GM12878 (cell line): ENCODE data around the gene C4orf17. TPM values are rescaled to one million over a fixed set of nuclear protein-coding genes. Genes with fewer than 3 reads are reported as not detected.

ENCODE experiments used
- ATAC-seq: fragments of 200-7000 bp; cut with Tn5 transposase; 3 replicates; pipeline ENCODE4 v1.9.1; 2020; ENCODE audit warnings: mild to moderate bottlenecking, moderate library complexity
- BruUV-seq: library from RNA; stranded (reverse); fragments of 400-500 nt; replicated peaks from 2 replicates; lab custom pipeline; 2021; lab: Mats Ljungman, UMichigan
- CTCF ChIA-PET: fragments of 300-600 bp; sonication (Branson Sonifier 250); formaldehyde crosslinking; extraction: SDS; loops from one replicate; lab custom pipeline; 2021; ENCODE audit warnings: inconsistent platforms; lab: Yijun Ruan, JAX
- POLR2A ChIA-PET: fragments of 350-600 bp; formaldehyde crosslinking; extraction: SDS; loops from one replicate; lab custom pipeline; 2021; ENCODE audit warnings: inconsistent platforms; lab: Charles Lee
- RAD21 ChIA-PET: fragments of 300-600 bp; sonication (Branson Sonifier 250); formaldehyde crosslinking; loops from one replicate; lab custom pipeline; 2023; ENCODE audit warnings: antibody characterized with exemption; ENCODE audit not compliant: unreplicated experiment; lab: Charles Lee
- SMC1A ChIA-PET: fragments of 300-600 bp; sonication (Branson Sonifier 250); formaldehyde crosslinking; loops from one replicate; lab custom pipeline; 2023; ENCODE audit not compliant: unreplicated experiment, uncharacterized antibody; lab: Charles Lee
- DNase-seq: peaks from one replicate; pipeline ENCODE4 v3.0.0-alpha.2; 2011; ENCODE audit warnings: low read depth, low spot score
- FAIRE-seq: peaks from 3 replicates; lab custom pipeline; 2011; peaks lifted over from hg19 to GRCh38; lab: Jason Lieb, UNC
- H2AFZ ChIP-seq: 2 replicates; pipeline ENCODE4 v1.6.0; 2011; ENCODE audit warnings: low read depth, low read length, control low read depth; ENCODE audit not compliant: control insufficient read depth
- H3K27ac ChIP-seq: 2 replicates; pipeline ENCODE4 v1.5.1; 2011; ENCODE audit warnings: control low read depth; ENCODE audit not compliant: control insufficient read depth, insufficient read depth
- H3K27me3 ChIP-seq, 2 experiments: replicated peaks in 1 of 2; 2 replicates each; pipeline versions ENCODE4 v1.6.0 to v1.6.1; 2011; ENCODE audit warnings: low read length in 1 of 2; ENCODE audit not compliant: control insufficient read depth in 2 of 2, insufficient read depth in 2 of 2
- H3K36me3 ChIP-seq, 2 experiments: 2 replicates each; pipeline ENCODE4 v1.5.1; 2011; ENCODE audit warnings: low read length in 1 of 2; ENCODE audit not compliant: control insufficient read depth in 2 of 2, insufficient read depth in 2 of 2
- H3K4me1 ChIP-seq: 2 replicates; pipeline ENCODE4 v1.6.1; 2011; ENCODE audit warnings: mild to moderate bottlenecking, low read length, moderate library complexity, mixed read lengths; ENCODE audit not compliant: control insufficient read depth, insufficient read depth
- H3K4me2 ChIP-seq: 2 replicates; pipeline ENCODE4 v1.6.0; 2011; ENCODE audit warnings: control low read depth; ENCODE audit not compliant: control insufficient read depth, insufficient read depth
- H3K4me3 ChIP-seq: fragments of 200-600 bp; sonication (generic); 2 replicates; pipeline ENCODE4 v1.5.1; 2016
- H3K79me2 ChIP-seq: 2 replicates; pipeline ENCODE4 v1.6.0; 2011; ENCODE audit warnings: low read length; ENCODE audit not compliant: control insufficient read depth, insufficient read depth
- H3K9ac ChIP-seq: 2 replicates; pipeline ENCODE4 v1.8.0; 2011; ENCODE audit warnings: low read length, control low read depth, mixed read lengths; ENCODE audit not compliant: control insufficient read depth, insufficient read depth
- H3K9me3 ChIP-seq: replicated peaks from 3 replicates; pipeline ENCODE4 v1.5.1; 2011; ENCODE audit warnings: mild to moderate bottlenecking, low read length; ENCODE audit not compliant: control insufficient read depth, insufficient read depth
- H4K20me1 ChIP-seq: 2 replicates; pipeline ENCODE4 v1.6.0; 2011; ENCODE audit not compliant: control insufficient read depth, insufficient read depth
- EGR1 ChIP-seq, 2 experiments: IDR thresholded peaks; 1 replicate in 1 of 2; 2 replicates in 1 of 2; pipeline ENCODE4 v1.6.1; 2011 to 2012; ENCODE audit warnings: low read depth in 2 of 2, low read length in 2 of 2, borderline replicate concordance in 1 of 2, mild to moderate bottlenecking in 1 of 2, moderate library complexity in 1 of 2
- MEF2A ChIP-seq: IDR thresholded peaks from 2 replicates; pipeline ENCODE4 v1.6.1; 2011; ENCODE audit warnings: low read depth, mild to moderate bottlenecking, low read length, moderate library complexity; ENCODE audit not compliant: insufficient read depth
- NFYA ChIP-seq: IDR thresholded peaks from 2 replicates; pipeline ENCODE4 v1.6.1; 2011; ENCODE audit warnings: low read depth, mild to moderate bottlenecking, low read length, improper control_type of control experiment, borderline replicate concordance
- PAX8 ChIP-seq: fragments of 450-650 bp; IDR thresholded peaks from 2 replicates; pipeline ENCODE4 v1.6.1; 2017; ENCODE audit warnings: mild to moderate bottlenecking, moderate library complexity
- RCOR1 ChIP-seq: conservative IDR thresholded peaks from 2 replicates; pipeline ENCODE4 v1.6.1; 2012; ENCODE audit warnings: low read depth, low read length, improper control_type of control experiment
- WGBS: methylation state at CpG from one replicate; pipeline ENCODE4 v1.1.6; 2016; ENCODE audit warnings: low lambda C conversion rate; ENCODE audit not compliant: insufficient replicate concordance, insufficient coverage; ENCODE audit errors: missing lambda C conversion rate; 5-methylcytosine and 5-hydroxymethylcytosine counted together
- in situ Hi-C: fragments of 300-500 bp; cut with MboI; formaldehyde crosslinking; loops from 9 replicates; pipeline ENCODE4 v1.14.3; 2018; ENCODE audit warnings: mixed read lengths
- intact Hi-C: fragments of 100-400 bp; cut with micrococcal nuclease; formaldehyde crosslinking; loops from one replicate; pipeline ENCODE4 v1.14.2; 2022; ENCODE audit not compliant: unreplicated experiment
- polyA plus RNA-seq, 11 experiments: library from polyadenylated mRNA; depleted of rRNA in 4 of 11; unstranded in 6 of 11; stranded (reverse) in 5 of 11; fragments of >200 nt; fragmentation: Nextera tagmentation in 4 of 11; fragmentation: Illumina TruSeq in 1 of 11; extraction: Ambion mirVana in 4 of 11; extraction: Trizol in 1 of 11; gene quantifications; 1 replicate in 1 of 11; 2 replicates in 10 of 11; pipeline versions ENCODE4 v1.2.1 to v1.2.3, GENCODE V29; 2011 to 2016; ENCODE audit warnings: inconsistent platforms in 2 of 11, missing spikeins in 2 of 11, low read depth in 1 of 11
- total RNA-seq, 4 experiments: library from RNA; depleted of rRNA in 3 of 4; stranded (reverse); fragments of >200 nt in 3 of 4; fragmentation: Illumina TruSeq in 1 of 4; extraction: Trizol in 1 of 4; gene quantifications; 2 replicates each; pipeline versions ENCODE4 v1.2.1 to v1.2.3, GENCODE V29; 2013 to 2021
- TF ChIP-seq, protein P1 (sequence below): fragments of 450-650 bp; IDR thresholded peaks from 2 replicates; pipeline ENCODE4 v1.6.1; 2017; ENCODE audit warnings: low read depth, mild to moderate bottlenecking, moderate library complexity
- TF ChIP-seq, protein P2 (sequence below): fragments of 450-650 bp; formaldehyde crosslinking; IDR thresholded peaks from 2 replicates; pipeline ENCODE4 v1.4.0; 2020; ENCODE audit warnings: mild to moderate bottlenecking, moderate library complexity

C4orf17 gene
- total and polyA plus RNA-seq, 10 of the 15 experiments (the other 5 are each of a cell fraction or from before 2014, with no cell fraction given), result not detected

DNA sequence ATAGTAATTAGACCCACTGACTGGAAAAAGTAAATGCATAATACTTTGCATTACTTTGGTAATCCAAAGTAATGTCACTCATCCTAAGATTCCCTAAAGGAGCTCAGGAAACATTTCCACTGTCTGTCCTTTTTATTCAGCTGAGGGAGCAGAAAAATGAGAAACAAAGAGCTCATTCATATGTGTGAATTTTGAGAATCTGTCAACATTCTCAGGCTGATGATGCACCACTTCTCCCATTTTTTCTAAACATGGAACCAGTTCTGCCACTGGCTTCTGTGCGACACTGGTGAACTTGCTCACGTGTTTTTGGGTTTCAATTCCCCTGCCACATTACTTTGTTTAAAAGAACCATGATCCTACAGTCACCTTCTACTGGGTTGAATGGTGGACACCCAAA is 47.3 kb upstream of the C4orf17 start:
- Histone ChIP-seq H3K4me1 (no peaks in the 10 kb centered on the region), H3K79me2 (no peaks in the 10 kb centered on the region), H3K36me3 (no peaks in the 10 kb centered on the region), H3K27ac (no peak overlapping the region), H4K20me1 (no peaks in the 10 kb centered on the region), H3K4me3 (no peak overlapping the region), H3K9ac (no peak overlapping the region), H3K4me2 (no peak overlapping the region), H2AFZ (no peak overlapping the region), H3K9me3 (no peaks in the 10 kb centered on the region), H3K27me3 (no peaks in the 10 kb centered on the region)
- DNase-seq (no peak), ATAC-seq (no peak), FAIRE-seq (no peak)
- intact Hi-C loops (loop anchor here (1.0 to 5.0 kb wide), 2 partner anchors 345 to 466 kb away; partner anchors contain the start of gene METAP1), in situ Hi-C loops (loop anchor here (10.0 kb wide), 1 partner anchor 339 kb away; no protein-coding TSS in a partner anchor)
- no TSS peak for BruUV-seq
- TF ChIP-seq RCOR1, result no peak
- no peak for TF ChIP-seq MEF2A
- TF ChIP-seq PAX8, result no peak
- TF ChIP-seq, protein P1, sequence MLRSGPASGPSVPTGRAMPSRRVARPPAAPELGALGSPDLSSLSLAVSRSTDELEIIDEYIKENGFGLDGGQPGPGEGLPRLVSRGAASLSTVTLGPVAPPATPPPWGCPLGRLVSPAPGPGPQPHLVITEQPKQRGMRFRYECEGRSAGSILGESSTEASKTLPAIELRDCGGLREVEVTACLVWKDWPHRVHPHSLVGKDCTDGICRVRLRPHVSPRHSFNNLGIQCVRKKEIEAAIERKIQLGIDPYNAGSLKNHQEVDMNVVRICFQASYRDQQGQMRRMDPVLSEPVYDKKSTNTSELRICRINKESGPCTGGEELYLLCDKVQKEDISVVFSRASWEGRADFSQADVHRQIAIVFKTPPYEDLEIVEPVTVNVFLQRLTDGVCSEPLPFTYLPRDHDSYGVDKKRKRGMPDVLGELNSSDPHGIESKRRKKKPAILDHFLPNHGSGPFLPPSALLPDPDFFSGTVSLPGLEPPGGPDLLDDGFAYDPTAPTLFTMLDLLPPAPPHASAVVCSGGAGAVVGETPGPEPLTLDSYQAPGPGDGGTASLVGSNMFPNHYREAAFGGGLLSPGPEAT, result no peak
- TF ChIP-seq EGR1 (IDR thresholded peaks at IDR 0.05; ENCODE audit: borderline replicate concordance in 1 of 2, low read depth in 2 of 2, low read length in 2 of 2), result no peak
- TF ChIP-seq, protein P2, sequence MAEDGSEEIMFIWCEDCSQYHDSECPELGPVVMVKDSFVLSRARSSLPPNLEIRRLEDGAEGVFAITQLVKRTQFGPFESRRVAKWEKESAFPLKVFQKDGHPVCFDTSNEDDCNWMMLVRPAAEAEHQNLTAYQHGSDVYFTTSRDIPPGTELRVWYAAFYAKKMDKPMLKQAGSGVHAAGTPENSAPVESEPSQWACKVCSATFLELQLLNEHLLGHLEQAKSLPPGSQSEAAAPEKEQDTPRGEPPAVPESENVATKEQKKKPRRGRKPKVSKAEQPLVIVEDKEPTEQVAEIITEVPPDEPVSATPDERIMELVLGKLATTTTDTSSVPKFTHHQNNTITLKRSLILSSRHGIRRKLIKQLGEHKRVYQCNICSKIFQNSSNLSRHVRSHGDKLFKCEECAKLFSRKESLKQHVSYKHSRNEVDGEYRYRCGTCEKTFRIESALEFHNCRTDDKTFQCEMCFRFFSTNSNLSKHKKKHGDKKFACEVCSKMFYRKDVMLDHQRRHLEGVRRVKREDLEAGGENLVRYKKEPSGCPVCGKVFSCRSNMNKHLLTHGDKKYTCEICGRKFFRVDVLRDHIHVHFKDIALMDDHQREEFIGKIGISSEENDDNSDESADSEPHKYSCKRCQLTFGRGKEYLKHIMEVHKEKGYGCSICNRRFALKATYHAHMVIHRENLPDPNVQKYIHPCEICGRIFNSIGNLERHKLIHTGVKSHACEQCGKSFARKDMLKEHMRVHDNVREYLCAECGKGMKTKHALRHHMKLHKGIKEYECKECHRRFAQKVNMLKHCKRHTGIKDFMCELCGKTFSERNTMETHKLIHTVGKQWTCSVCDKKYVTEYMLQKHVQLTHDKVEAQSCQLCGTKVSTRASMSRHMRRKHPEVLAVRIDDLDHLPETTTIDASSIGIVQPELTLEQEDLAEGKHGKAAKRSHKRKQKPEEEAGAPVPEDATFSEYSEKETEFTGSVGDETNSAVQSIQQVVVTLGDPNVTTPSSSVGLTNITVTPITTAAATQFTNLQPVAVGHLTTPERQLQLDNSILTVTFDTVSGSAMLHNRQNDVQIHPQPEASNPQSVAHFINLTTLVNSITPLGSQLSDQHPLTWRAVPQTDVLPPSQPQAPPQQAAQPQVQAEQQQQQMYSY (CRISPR knock-in tag), result no peak
- TF ChIP-seq NFYA, result no peak
- POLR2A ChIA-PET, result no interaction called here
- 23% methylated on average over 2 of the region's 2 CpGs for WGBS
- CTCF ChIA-PET, result interaction anchor here (0.8 to 3.5 kb wide), 22 partner anchors 8 to 1350 kb away, joined by 3 to 17 read pairs (median 4); partner anchors contain the start of gene METAP1
- SMC1A ChIA-PET, result interaction anchor here (0.6 to 2.2 kb wide), 12 partner anchors 12 to 1314 kb away, joined by 3 to 9 read pairs (median 4); partner anchors contain the start of gene METAP1
- RAD21 ChIA-PET, result interaction anchor here (0.7 to 2.8 kb wide), 10 partner anchors 11 to 996 kb away, joined by 3 to 11 read pairs (median 4); no protein-coding TSS in a partner anchor
